Panc1 (cell line): ENCODE results near the gene TAC3.
"Not testable (repeated sequence)": the region's sequence is repeated elsewhere in the genome, so short reads cannot be mapped to it uniquely, and the experiment has no call there.

ENCODE experiments used
- CTCF ChIP-seq: fragments of 450-650 bp; IDR thresholded peaks from 2 replicates; pipeline ENCODE4 v1.5.1; 2017; ENCODE audit warnings: mild to moderate bottlenecking
- POLR2AphosphoS5 ChIP-seq: IDR thresholded peaks from 2 replicates; pipeline ENCODE4 v1.6.1; 2012; ENCODE audit warnings: mild to moderate bottlenecking, low read depth, low read length, moderate library complexity

- not testable (repeated sequence) for TF ChIP-seq POLR2AphosphoS5, CTCF
These were observed 33.6 kb downstream of the TAC3 start for GRCh38 chr12:56982578-56983236.
